Thyroid gland (tissue), 4 donors: ENCODE data around the gene LPIN3.

ENCODE experiments used
- CTCF ChIP-seq, 6 experiments: fragments of 200-600 bp in 3 of 6; fragments of 450-650 bp in 3 of 6; sonication (generic) in 3 of 6; IDR thresholded peaks; one replicate each; pipeline ENCODE4 v1.5.1; 2016 to 2019; ENCODE audit warnings: antibody characterized with exemption in 6 of 6, mild to moderate bottlenecking in 2 of 6, inconsistent platforms in 1 of 6, moderate library complexity in 1 of 6
- POLR2A ChIP-seq, 2 donors: fragments of 450-650 bp; IDR thresholded peaks; one replicate each; pipeline ENCODE4 v1.6.1; 2017; ENCODE audit warnings: antibody characterized with exemption in 2 of 2, mild to moderate bottlenecking in 2 of 2, moderate library complexity in 1 of 2

DNA sequence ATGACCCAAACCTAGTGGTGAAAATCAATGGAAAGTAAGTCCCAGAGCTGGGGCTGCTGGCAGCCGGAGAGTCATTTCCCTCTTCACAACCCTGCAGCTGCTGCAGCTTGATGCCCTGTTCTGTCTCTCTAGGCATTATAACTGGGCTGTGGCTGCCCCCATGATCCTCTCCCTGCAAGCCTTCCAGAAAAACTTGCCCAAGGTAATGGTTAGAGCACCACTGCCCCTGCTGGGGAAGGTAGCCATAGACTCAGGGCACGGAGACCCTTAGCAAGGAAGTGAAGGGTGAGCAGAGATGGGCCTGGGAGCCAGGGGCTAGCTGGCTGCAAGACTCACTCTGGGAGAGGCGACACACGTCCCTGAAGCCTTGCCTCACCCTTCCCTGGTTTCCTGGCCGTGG lies 12.0 kb downstream of the LPIN3 start:
- TF ChIP-seq POLR2A (IDR thresholded peaks at IDR 0.05) = no peak
- TF ChIP-seq CTCF (IDR thresholded peaks at IDR 0.05) = no peak
